Neural cell (in vitro differentiated cells): ENCODE data around the gene GOLGA6D.

Experiments
- EP300 ChIP-seq: fragments of 450-650 bp; conservative IDR thresholded peaks from 2 replicates; pipeline ENCODE4 v1.6.1; 2014; ENCODE audit warnings: antibody characterized with exemption, mild to moderate bottlenecking, moderate library complexity; ENCODE audit not compliant: poor library complexity, severe bottlenecking
- EZH2 ChIP-seq: fragments of 200-600, 300-800 bp; shearing (Covaris generic), sonication (generic); IDR thresholded peaks from 2 replicates; pipeline ENCODE4 v1.6.1; 2014; ENCODE audit warnings: antibody characterized with exemption, low read length, borderline replicate concordance, mild to moderate bottlenecking; ENCODE audit not compliant: insufficient read depth, poor library complexity, severe bottlenecking
- MXI1 ChIP-seq: fragments of 450-650 bp; conservative IDR thresholded peaks from 2 replicates; pipeline ENCODE4 v1.6.1; 2014; ENCODE audit warnings: antibody characterized with exemption, mild to moderate bottlenecking; ENCODE audit not compliant: poor library complexity, severe bottlenecking
- POLR2AphosphoS5 ChIP-seq: IDR thresholded peaks from 2 replicates; pipeline ENCODE4 v1.6.1; 2012
- RAD21 ChIP-seq: fragments of 450-650 bp; conservative IDR thresholded peaks from 2 replicates; pipeline ENCODE4 v1.6.1; 2014; ENCODE audit warnings: antibody characterized with exemption, mild to moderate bottlenecking, moderate library complexity
- SMC3 ChIP-seq: fragments of 450-650 bp; conservative IDR thresholded peaks from 2 replicates; pipeline ENCODE4 v1.6.1; 2014; ENCODE audit warnings: antibody characterized with exemption, mild to moderate bottlenecking, moderate library complexity; ENCODE audit not compliant: poor library complexity
- TAF1 ChIP-seq: IDR thresholded peaks from 2 replicates; pipeline ENCODE4 v1.6.1; 2012; ENCODE audit warnings: low read depth
- TF ChIP-seq, protein P1 (sequence below): fragments of 450-650 bp; IDR thresholded peaks from 2 replicates; pipeline ENCODE4 v1.5.1; 2014; ENCODE audit warnings: antibody characterized with exemption, mild to moderate bottlenecking, moderate library complexity; ENCODE audit not compliant: poor library complexity, severe bottlenecking
- TF ChIP-seq, protein P2 (sequence below): IDR thresholded peaks from 2 replicates; pipeline ENCODE4 v1.6.1; 2012; ENCODE audit warnings: borderline replicate concordance

DNA sequence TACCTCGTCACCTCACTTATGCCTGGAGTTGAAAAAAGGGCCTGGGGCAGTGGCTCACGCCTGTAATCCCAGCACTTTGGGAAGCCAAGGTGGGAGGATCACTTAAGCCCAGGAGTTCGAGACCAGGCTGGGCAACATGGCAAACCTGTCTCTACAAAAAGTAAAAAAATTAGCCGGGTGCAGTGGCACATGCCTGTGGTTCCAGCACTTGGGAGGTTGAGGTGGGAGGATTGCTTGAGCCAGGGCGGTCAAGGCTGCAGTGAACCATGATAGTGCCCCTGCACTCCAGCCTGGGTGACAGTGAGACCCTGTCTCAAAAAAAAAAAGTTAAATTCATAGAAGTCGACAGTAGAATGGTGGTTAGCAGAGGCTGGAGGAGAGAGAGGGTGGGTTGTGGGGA lies 59.6 kb downstream of the GOLGA6D start:
- TF ChIP-seq, protein P1, sequence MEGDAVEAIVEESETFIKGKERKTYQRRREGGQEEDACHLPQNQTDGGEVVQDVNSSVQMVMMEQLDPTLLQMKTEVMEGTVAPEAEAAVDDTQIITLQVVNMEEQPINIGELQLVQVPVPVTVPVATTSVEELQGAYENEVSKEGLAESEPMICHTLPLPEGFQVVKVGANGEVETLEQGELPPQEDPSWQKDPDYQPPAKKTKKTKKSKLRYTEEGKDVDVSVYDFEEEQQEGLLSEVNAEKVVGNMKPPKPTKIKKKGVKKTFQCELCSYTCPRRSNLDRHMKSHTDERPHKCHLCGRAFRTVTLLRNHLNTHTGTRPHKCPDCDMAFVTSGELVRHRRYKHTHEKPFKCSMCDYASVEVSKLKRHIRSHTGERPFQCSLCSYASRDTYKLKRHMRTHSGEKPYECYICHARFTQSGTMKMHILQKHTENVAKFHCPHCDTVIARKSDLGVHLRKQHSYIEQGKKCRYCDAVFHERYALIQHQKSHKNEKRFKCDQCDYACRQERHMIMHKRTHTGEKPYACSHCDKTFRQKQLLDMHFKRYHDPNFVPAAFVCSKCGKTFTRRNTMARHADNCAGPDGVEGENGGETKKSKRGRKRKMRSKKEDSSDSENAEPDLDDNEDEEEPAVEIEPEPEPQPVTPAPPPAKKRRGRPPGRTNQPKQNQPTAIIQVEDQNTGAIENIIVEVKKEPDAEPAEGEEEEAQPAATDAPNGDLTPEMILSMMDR, result no peak
- TF ChIP-seq TAF1 (no peak), POLR2AphosphoS5 (no peak), EZH2 (no peak), EP300 (no peak), RAD21 (no peak), SMC3 (no peak), MXI1 (no peak)
- TF ChIP-seq, protein P2, sequence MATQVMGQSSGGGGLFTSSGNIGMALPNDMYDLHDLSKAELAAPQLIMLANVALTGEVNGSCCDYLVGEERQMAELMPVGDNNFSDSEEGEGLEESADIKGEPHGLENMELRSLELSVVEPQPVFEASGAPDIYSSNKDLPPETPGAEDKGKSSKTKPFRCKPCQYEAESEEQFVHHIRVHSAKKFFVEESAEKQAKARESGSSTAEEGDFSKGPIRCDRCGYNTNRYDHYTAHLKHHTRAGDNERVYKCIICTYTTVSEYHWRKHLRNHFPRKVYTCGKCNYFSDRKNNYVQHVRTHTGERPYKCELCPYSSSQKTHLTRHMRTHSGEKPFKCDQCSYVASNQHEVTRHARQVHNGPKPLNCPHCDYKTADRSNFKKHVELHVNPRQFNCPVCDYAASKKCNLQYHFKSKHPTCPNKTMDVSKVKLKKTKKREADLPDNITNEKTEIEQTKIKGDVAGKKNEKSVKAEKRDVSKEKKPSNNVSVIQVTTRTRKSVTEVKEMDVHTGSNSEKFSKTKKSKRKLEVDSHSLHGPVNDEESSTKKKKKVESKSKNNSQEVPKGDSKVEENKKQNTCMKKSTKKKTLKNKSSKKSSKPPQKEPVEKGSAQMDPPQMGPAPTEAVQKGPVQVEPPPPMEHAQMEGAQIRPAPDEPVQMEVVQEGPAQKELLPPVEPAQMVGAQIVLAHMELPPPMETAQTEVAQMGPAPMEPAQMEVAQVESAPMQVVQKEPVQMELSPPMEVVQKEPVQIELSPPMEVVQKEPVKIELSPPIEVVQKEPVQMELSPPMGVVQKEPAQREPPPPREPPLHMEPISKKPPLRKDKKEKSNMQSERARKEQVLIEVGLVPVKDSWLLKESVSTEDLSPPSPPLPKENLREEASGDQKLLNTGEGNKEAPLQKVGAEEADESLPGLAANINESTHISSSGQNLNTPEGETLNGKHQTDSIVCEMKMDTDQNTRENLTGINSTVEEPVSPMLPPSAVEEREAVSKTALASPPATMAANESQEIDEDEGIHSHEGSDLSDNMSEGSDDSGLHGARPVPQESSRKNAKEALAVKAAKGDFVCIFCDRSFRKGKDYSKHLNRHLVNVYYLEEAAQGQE, result no peak
